HepG2 (cell line): Measurements from ENCODE around the gene APBB2. TPM values are rescaled to one million over a fixed set of nuclear protein-coding genes. Genes with fewer than 3 reads are reported as not detected.

Experiments used
- ATAC-seq: fragments of 200-7000 bp; cut with Tn5 transposase; 3 replicates; pipeline ENCODE4 v1.9.1; 2020; ENCODE audit warnings: mild to moderate bottlenecking, moderate library complexity
- BruUV-seq: library from RNA; stranded (reverse); fragments of 400-500 nt; replicated peaks from 2 replicates; lab custom pipeline; 2021; lab: Mats Ljungman, UMichigan
- CTCF ChIA-PET: fragments of 300-600 bp; formaldehyde crosslinking; extraction: SDS; loops from one replicate; lab custom pipeline; 2021; ENCODE audit warnings: low total read pairs, inconsistent platforms, low intra/inter-chr PET ratio; lab: Yijun Ruan, JAX
- POLR2A ChIA-PET: fragments of 350-600 bp; sonication (Branson Sonifier 250); formaldehyde crosslinking; loops from one replicate; lab custom pipeline; 2020; ENCODE audit warnings: antibody characterized with exemption, inconsistent platforms; lab: Yijun Ruan, JAX
- DNase-seq: peaks from one replicate; pipeline ENCODE4 v3.0.0-alpha.2; 2015; ENCODE audit warnings: low spot score
- FAIRE-seq: peaks from 3 replicates; lab custom pipeline; 2011; peaks lifted over from hg19 to GRCh38; lab: Jason Lieb, UNC
- H2AFZ ChIP-seq: one replicate; pipeline ENCODE4 v1.6.1; 2011; ENCODE audit warnings: low read length, inconsistent platforms
- H3K27ac ChIP-seq: fragments of 300-600 bp; 3 replicates; pipeline ENCODE4 v1.8.0; 2011; ENCODE audit warnings: mixed run types, mild to moderate bottlenecking, mixed read lengths, low read length, inconsistent platforms; ENCODE audit not compliant: insufficient read depth; ENCODE audit errors: extremely low read length
- H3K27me3 ChIP-seq, 2 experiments: fragments of 200-600 bp in 1 of 2; 2 replicates in 1 of 2; 3 replicates in 1 of 2; pipeline versions ENCODE4 v1.6.0 to v1.8.0; 2011; ENCODE audit warnings: low read length in 2 of 2, mild to moderate bottlenecking in 2 of 2, moderate library complexity in 2 of 2, inconsistent platforms in 1 of 2; ENCODE audit not compliant: insufficient read depth in 2 of 2, control insufficient read depth in 1 of 2
- H3K36me3 ChIP-seq, 2 experiments: fragments of 200-600 bp in 1 of 2; replicated peaks in 1 of 2; 2 replicates in 1 of 2; 3 replicates in 1 of 2; pipeline versions ENCODE4 v1.5.1 to v1.8.0; 2011; ENCODE audit warnings: low read length in 2 of 2, inconsistent platforms in 1 of 2; ENCODE audit not compliant: insufficient read depth in 2 of 2, control insufficient read depth in 1 of 2
- H3K4me1 ChIP-seq: 2 replicates; pipeline ENCODE4 v1.5.1; 2012; ENCODE audit warnings: low read length, inconsistent platforms; ENCODE audit not compliant: insufficient read depth
- H3K4me2 ChIP-seq: 2 replicates; pipeline ENCODE4 v1.6.0; 2011; ENCODE audit warnings: low read depth, low read length, inconsistent platforms
- H3K4me3 ChIP-seq, 3 experiments: fragments of 200-600 bp in 1 of 3; sonication (generic), shearing (Covaris generic) in 1 of 3; replicated peaks in 1 of 3; 2 replicates each; pipeline ENCODE4 v1.5.1; 2011 to 2016; ENCODE audit warnings: low read length in 3 of 3, inconsistent platforms in 2 of 3, low read depth in 2 of 3, mild to moderate bottlenecking in 2 of 3, control low read depth in 1 of 3, mixed read lengths in 1 of 3; ENCODE audit not compliant: insufficient read depth in 1 of 3
- H3K79me2 ChIP-seq: one replicate; pipeline ENCODE4 v1.6.1; 2011; ENCODE audit warnings: low read length, inconsistent platforms; ENCODE audit not compliant: insufficient read depth
- H3K9ac ChIP-seq: 2 replicates; pipeline ENCODE4 v1.6.0; 2011; ENCODE audit warnings: mild to moderate bottlenecking, low read depth, low read length, inconsistent platforms; ENCODE audit not compliant: insufficient read depth
- H3K9me3 ChIP-seq: 2 replicates; pipeline ENCODE4 v1.5.1; 2012; ENCODE audit warnings: mild to moderate bottlenecking, low read length
- H4K20me1 ChIP-seq: 2 replicates; pipeline ENCODE4 v1.6.0; 2011; ENCODE audit warnings: inconsistent platforms, mild to moderate bottlenecking, low read length, moderate library complexity; ENCODE audit not compliant: insufficient read depth
- CTCF ChIP-seq: sonication (generic); formaldehyde crosslinking; IDR thresholded peaks from 2 replicates; pipeline ENCODE4 v1.5.0; 2020; ENCODE audit warnings: mild to moderate bottlenecking, missing genetic modification reagents, moderate library complexity
- HNRNPH1 ChIP-seq: fragments of 200-400 bp; formaldehyde crosslinking; optimal IDR thresholded peaks from 2 replicates; pipeline ENCODE3; 2017; ENCODE audit warnings: mild to moderate bottlenecking, low read depth, low read length
- SMC3 ChIP-seq: IDR thresholded peaks from 2 replicates; pipeline ENCODE4 v1.6.1; 2011; ENCODE audit warnings: low read length, improper control_type of control experiment
- STAG1 ChIP-seq: sonication (generic); formaldehyde crosslinking; IDR thresholded peaks from 2 replicates; pipeline ENCODE4 v1.4.0; 2020; ENCODE audit warnings: missing genetic modification reagents
- TBX2 ChIP-seq: sonication (generic); formaldehyde crosslinking; IDR thresholded peaks from 2 replicates; pipeline ENCODE4 v1.5.0; 2020; ENCODE audit warnings: missing genetic modification reagents, mild to moderate bottlenecking, borderline replicate concordance
- TFDP2 ChIP-seq: sonication (generic); formaldehyde crosslinking; IDR thresholded peaks from 2 replicates; pipeline ENCODE4 v1.4.0; 2020; ENCODE audit warnings: missing genetic modification reagents
- ZBED4 ChIP-seq: sonication (generic); formaldehyde crosslinking; IDR thresholded peaks from 2 replicates; pipeline ENCODE4 v1.4.0; 2020; ENCODE audit warnings: missing genetic modification reagents, borderline replicate concordance
- ZNF567 ChIP-seq: sonication (generic); formaldehyde crosslinking; IDR thresholded peaks from 2 replicates; pipeline ENCODE4 v1.8.1; 2023; ENCODE audit warnings: mild to moderate bottlenecking, missing genetic modification reagents, borderline replicate concordance
- WGBS: methylation state at CpG from one replicate; pipeline ENCODE4 v1.1.6; 2017; ENCODE audit warnings: low lambda C conversion rate; 5-methylcytosine and 5-hydroxymethylcytosine counted together
- in situ Hi-C: cut with HindIII; loops from 2 replicates; pipeline ENCODE4 v1.10.0; 2017; ENCODE audit warnings: low pct_unique_long_range_greater_than_20kb; ENCODE audit not compliant: extremely low pct_ligation_motif_present
- intact Hi-C: fragments of 100-400 bp; cut with micrococcal nuclease; formaldehyde crosslinking; loops from one replicate; pipeline ENCODE4 v1.10.0; 2022; ENCODE audit not compliant: unreplicated experiment
- polyA plus RNA-seq, 8 experiments: library from polyadenylated mRNA; depleted of rRNA in 3 of 8; stranded (reverse) in 7 of 8; unstranded in 1 of 8; fragments of >200 nt; fragmentation: Illumina TruSeq in 4 of 8; extraction: Trizol in 4 of 8; gene quantifications; 2 replicates each; pipeline versions ENCODE4 v1.2.1 to v1.2.3, GENCODE V29; 2011 to 2016; ENCODE audit warnings: low read depth in 4 of 8, missing spikeins in 1 of 8, mixed read lengths in 1 of 8; ENCODE audit not compliant: insufficient read depth in 1 of 8
- total RNA-seq, 5 experiments: library from RNA; depleted of rRNA; stranded (reverse); fragments of >200 nt; fragmentation: Illumina TruSeq; extraction: Trizol; gene quantifications; 2 replicates each; pipeline ENCODE4 v1.2.3, GENCODE V29; 2016; ENCODE audit warnings: low read depth in 1 of 5
- TF ChIP-seq, protein P1 (sequence below): sonication (generic); formaldehyde crosslinking; IDR thresholded peaks from 2 replicates; pipeline ENCODE4 v1.4.0; 2020; ENCODE audit warnings: mild to moderate bottlenecking, missing genetic modification reagents

Gene APBB2
- total and polyA plus RNA-seq, 2 of the 13 experiments (the other 11 are each of a cell fraction or from before 2014, with no cell fraction given): 11.7 to 17.0 TPM

GRCh38 chr4:40980318-40980883, 233.9 kb downstream of the APBB2 start:
- Histone ChIP-seq H3K4me2 (no peak overlapping the region), H2AFZ (no peak overlapping the region), H3K9me3 (no peaks in the 10 kb centered on the region), H3K27me3 (no peaks in the 10 kb centered on the region), H3K4me1 (no peaks in the 10 kb centered on the region), H3K36me3 (no peaks in the 10 kb centered on the region), H4K20me1 (no peaks in the 10 kb centered on the region), H3K9ac (no peak overlapping the region), H3K27ac (no peak overlapping the region), H3K4me3 (no peak overlapping the region), H3K79me2 (no peaks in the 10 kb centered on the region)
- TF ChIP-seq TBX2 (CRISPR knock-in tag) (no peak), STAG1 (peak; percentile 65), SMC3 (peak; percentile 77), HNRNPH1 (no peak), CTCF (CRISPR knock-in tag) (peak; percentile 46), ZNF567 (CRISPR knock-in tag) (no peak), ZBED4 (CRISPR knock-in tag) (no peak), TFDP2 (CRISPR knock-in tag) (no peak)
- TF ChIP-seq, protein P1, sequence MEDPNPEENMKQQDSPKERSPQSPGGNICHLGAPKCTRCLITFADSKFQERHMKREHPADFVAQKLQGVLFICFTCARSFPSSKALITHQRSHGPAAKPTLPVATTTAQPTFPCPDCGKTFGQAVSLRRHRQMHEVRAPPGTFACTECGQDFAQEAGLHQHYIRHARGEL (CRISPR knock-in tag): no peak
- in situ Hi-C loops (no loop called here), intact Hi-C loops (loop anchor here (1.0 kb wide), 1 partner anchor 234 kb away; the partner anchor contains the start of gene APBB2)
- ATAC-seq: peak; percentile 74
- peak; percentile 20 for DNase-seq
- no TSS peak for BruUV-seq
- WGBS: 0% methylated on average over 1 of the region's 1 CpG
- CTCF ChIA-PET: interaction anchor here (1.6 to 2.9 kb wide), 3 partner anchors 232 to 236 kb away, joined by 6 to 17 read pairs (median 9); partner anchors contain the start of gene APBB2
- peak; percentile 30 for FAIRE-seq
- POLR2A ChIA-PET: interaction anchor here (1.5 kb wide), 2 partner anchors 234 to 236 kb away, joined by 3 to 5 read pairs; partner anchors contain the start of gene APBB2
